SK-N-MC (cell line): Measurements from ENCODE around the gene CUX1.
"Not testable (repeated sequence)": the region's sequence is repeated elsewhere in the genome, so short reads cannot be mapped to it uniquely, and the experiment has no call there.

Source experiments
- EZH2 ChIP-seq: fragments of 200-600 bp; sonication (generic); IDR thresholded peaks from one replicate; pipeline ENCODE4 v1.6.1; 2017; ENCODE audit warnings: antibody characterized with exemption
- FOXP2 ChIP-seq: optimal IDR thresholded peaks from 2 replicates; pipeline ENCODE3; 2011; ENCODE audit warnings: mild to moderate bottlenecking, moderate library complexity; ENCODE audit not compliant: insufficient read depth; ENCODE audit errors: extremely low read length, control extremely low read depth
- POLR2AphosphoS5 ChIP-seq: IDR thresholded peaks from 2 replicates; pipeline ENCODE4 v1.6.1; 2012; ENCODE audit warnings: mild to moderate bottlenecking, low read depth, low read length, borderline replicate concordance

DNA sequence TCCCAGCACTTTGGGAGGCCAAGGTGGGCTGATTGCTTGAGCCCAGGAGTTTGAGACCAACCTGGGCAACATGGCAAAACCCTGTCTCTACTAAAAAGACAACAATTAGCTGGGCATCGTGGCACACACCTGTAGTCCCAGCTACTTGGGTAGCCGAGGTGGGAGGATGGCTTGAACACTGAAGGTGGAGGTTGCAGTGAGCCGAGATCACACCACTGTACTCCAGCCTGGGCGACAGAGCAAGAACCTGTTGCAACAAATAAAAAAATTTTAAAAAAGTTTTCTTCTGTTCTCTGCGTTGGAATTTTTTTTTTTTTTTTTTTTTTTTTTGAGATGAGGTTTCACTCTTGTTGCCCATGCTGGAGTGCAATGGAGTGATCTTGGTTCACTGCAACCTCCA, 34.9 kb downstream of the CUX1 start:
- TF ChIP-seq POLR2AphosphoS5, FOXP2, EZH2: not testable (repeated sequence)
